ENCODE data around the gene EXT2.

The EXT2 gene

DNA sequence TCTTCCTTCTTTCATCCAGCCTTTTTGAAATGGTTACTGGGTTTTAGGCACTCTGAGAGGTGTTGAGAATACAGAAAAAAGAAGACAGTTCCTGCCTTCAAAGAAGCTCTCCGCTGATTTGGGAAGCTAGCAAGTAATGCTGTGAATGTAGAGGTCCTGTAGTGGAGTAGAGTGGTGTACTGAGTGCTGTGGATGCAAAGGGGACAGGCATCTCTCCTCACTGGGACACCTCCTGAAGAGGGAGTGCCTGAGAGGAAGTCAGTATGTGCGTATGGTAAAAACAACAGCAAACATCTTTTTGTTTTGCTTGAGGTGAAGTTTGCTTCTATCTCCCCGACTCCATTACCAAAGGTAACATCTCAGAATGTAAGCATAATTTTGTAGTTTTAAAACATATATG, 77.5 kb downstream of the EXT2 start:
- DNase-seq, result no peak

DNA sequence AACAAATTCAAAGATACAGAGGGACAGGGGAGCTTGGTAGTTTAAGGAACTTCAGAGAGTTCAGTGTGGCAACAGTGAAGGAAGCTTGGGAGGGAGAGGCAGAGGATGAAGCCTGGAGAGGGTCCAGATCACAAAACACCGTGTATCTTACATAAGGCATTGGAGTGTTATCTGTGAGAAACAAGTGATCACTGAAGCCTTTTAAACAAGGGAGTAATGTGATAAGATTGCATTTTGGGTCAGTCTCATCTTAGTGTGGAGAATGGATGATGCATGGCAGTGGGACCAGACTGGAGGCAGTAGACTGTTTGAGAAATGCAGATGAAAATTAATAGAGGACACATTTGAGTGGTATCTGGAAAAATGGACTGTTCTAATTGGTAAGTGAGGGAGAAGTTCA, 79.4 kb downstream of the EXT2 start:
- no peak for DNase-seq

DNA sequence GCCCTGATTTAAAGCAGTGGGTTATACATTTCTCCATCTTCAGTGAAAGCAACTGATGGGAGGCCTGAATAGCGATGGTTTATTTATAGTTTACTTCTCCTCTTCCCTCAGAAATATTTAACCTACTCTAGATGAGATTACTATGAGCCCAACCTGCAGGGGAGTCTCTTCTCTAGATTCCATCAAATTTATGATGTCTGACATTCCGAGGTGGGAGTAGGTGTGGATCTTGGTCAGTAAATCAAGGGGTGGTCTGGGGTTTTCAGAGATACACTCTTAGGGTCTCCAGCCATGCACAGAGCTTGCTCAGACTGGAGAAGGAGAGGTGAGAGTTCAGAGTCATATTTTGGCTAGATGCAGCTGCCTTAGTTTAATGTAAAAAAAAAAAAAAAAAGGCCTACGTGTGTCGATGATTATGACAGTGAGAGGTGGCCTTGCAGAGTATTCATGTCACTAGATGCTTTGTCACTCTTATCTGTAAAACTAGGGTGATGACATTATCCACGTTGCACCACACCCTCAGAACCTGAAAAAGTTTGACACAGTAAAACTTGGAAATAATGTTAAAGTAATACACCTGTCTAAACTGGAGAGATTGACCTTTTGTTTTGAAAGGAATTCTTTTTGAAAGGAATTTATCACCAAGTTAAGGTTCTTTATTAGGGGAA, 81.2 kb downstream of the EXT2 start:
- no peak for DNase-seq

DNA sequence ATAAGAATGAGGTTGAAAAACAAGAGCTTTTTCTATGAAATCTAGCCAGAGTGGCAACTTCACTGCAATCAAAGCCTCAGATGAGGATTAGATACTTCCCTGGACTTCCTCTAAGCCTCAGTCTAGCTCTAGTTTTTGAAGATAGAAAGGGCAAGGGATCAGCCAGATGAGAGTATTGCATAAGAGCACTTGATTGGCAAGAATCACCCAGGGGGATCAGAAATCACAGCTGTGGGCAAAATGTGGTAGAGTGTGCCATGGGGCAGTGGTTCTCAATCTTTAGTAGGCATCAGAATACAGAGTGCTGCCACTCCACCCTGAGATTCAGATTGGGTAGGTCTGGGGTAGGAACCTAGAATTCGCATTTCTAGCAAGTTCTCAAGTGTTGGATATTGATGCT, 82.4 kb downstream of the EXT2 start:
- no peak for DNase-seq

DNA sequence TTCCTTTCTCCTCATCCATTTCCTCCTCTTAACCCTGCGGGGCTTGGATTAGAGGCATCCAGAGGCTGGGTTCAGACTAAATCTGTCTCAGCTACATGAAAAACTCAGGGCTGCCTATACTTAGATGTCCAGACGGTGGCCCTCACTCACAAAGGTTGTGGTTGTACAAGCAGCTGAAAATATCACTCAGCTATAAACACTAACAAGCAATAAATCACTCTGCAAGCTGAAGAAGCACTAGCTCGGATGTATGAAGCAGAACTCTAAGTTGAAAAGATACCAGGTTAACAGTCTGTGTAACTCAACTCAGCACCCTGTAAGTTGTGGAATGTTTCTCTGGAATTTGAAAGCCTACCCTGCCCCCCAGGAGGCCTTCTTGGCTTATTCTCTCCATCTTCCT, 82.9 kb downstream of the EXT2 start:
- DNase-seq, result no peak

DNA sequence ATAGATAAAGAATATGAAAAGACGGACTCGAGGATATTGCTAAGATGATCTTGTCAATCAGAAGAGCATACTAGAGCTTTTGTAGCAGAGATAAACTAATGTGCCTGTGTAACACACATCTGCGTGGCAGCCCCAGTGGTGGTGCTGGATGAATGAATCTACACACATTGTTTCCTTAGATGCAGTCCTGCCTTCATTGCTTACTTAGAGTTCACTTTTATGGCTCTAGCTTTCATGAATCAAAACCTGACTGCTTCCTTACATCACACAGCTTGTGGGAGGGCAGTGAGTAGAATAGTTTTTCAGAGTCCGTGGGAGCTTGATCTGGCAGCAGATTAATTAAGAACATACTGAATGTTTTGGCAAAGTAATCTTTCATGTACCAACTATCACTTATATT, 83.7 kb downstream of the EXT2 start:
- DNase-seq, result no peak

DNA sequence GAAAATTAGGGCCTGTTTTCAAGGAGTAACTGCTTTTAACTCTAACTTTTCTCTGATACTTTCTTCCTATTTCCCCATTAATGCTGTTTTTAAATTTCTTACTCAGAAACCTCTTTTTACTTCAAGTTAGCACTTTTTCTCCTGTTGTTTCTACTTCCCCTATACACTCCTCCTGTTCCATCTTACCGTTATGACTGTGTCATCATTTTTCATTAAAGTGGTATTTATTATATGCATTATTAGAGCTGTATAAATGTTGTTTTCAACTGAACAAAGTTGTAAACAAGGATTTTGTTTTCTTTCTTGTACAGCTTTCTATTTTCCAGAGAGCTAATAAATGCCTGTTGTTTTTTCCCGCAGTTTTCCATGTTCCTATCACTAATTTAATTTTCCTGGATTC, 84.6 kb downstream of the EXT2 start:
- DNase-seq, result no peak

DNA sequence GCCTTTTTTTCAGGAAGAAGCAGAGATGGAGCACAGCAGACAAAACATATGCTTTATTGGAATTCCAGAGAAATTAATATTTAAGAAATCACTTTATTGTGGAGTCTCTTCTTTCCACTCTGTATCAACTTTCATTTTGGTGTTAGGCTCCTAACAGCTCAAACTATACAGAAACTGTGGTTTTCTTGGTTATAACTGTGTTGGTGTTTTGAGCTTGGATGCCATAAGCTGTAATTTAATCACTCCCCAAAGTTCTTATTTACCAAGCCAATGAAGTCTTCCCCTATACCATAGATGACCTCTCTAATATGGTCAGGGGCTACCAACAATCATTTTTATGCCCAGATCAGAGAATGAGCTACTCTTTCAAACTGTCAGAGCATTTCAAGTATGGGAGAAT, 90.0 kb downstream of the EXT2 start:
- no peak for DNase-seq

DNA sequence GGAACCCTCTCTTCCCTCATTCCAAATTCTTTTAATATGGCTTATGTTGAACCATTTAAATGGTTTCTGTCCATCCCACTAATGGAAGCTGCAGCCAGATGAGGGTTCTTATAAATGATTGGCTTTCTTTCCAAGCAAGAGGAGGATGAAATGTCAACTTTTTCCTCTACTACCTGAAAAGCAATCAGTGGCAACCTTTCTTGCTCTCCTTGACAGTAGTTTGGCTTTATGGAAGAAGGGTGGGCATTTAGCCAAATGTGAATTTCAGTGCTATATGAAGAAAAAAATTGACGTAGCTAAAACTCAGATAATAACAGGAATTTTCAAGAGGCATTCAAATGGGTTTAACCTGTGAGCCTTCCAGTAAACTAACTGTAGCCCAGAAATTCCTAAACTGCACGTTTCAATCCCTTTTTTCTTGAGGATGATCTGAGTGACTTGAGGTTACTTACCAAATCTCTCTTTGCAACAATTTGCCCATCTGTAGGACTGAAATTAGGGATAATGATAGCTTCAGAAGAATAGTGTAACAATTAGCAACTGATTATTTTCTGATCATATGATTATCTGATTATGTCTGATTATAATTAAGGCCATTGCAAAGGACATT, 90.9 kb downstream of the EXT2 start:
- DNase-seq, result no peak

DNA sequence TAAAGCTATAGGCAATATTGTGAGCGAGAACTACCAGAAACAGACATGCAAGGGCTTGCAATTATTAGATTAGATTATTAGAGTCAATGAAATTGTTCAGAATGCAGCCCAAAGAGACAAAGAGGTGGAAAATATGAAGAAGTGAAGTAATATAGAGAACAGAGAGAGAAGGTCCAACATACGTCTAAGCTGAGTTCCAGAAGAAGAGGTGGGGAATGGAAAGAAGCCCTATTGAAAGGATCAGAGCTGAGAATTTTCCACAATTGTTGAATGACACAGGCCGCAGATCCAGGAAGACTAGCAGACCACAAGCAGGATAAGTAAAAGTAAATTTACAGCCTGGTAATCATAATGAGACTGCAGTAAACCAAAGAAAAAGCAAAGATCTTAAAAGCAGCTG, 93.2 kb downstream of the EXT2 start:
- DNase-seq, result no peak

DNA sequence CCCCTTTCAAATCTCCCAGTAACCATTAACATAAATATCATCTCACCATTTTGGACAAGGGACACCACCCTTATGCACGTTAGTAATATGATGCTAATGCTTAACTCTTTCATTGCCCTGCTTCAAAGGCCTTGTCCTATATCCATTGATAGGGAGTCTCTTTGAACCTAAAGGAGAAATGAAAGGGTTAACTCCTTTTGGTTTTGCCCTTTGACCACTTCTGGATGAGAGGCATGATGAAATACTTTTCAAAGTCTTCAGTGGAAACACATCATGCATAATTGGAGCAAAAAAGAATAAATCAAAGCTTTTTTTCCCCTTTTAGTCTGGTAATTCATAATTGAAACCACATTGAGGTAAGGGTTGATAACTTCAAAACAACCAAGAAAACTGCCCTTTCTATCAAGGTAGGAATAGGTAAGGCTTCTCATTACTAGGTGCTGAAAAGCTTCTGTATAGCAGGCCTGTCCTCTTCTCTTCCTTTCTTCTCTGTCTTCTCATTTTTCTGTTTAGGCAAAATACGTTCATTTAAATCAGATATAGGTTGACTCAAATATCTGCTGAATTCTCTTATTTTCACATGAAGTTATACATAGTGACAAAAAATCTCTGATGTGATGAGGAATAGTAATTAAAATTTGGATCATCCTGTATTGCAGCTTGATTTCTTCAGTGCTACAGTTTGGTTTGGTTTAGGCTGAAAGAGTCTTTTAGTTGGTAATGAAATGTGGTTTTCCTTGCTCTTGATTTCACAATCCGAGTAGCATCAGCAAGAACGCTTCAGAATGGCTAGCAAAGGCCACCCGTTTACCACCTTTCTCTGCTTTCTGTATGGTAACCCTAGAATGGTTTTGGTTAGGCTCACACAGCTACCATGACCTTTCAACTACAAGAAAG, 94.8 kb downstream of the EXT2 start:
- no peak for DNase-seq

DNA sequence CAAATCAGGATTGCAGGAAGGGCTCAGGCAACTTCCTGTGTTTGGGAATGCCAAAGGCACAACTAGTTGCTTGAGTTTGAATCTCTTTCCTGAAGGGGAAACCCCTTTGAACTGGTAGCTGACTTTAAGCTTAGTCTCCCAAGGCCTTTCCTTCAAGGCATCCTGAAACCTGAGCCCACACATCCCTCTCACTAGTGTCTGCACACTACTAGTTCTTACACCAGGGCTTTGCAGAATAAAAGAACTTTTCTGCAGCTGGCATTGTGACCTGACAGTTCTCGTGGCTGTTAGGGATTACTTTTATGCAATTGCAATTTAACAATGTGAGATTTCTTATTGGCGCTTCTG, 95.4 kb downstream of the EXT2 start:
- DNase-seq, result no peak

DNA sequence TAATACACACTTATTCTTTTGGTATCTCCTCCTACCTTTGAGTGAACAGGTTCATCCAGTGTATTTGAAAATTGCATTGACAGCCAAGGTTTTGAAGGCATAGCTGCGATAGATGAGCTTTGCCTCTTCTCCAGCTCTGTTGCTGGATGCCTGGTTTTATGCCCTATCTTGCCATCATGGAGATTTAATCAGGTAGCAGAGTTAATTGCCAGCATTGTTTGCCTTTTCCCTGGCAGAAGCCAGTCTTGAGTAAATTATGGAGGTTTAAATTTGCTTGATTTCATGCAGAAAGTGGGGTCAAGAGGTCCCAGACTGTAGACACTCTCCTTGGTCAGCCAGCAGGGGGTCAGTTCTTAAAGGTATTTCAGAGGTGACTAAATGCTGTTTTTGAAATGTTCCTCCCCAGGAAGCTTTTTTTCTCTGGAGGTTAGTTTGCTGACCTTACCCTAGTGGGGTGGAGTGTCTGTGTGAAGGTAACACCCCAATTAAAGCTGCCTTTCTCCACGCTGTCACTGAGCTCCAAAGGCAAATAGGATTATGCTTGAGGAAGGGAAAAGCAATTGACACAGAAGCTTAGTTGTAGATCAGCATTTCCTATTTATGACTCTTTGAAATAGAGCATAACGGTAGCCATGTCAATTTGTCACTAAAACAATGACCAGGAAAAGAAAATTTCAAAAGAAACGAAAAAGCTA, 96.0 kb downstream of the EXT2 start:
- DNase-seq, result no peak

DNA sequence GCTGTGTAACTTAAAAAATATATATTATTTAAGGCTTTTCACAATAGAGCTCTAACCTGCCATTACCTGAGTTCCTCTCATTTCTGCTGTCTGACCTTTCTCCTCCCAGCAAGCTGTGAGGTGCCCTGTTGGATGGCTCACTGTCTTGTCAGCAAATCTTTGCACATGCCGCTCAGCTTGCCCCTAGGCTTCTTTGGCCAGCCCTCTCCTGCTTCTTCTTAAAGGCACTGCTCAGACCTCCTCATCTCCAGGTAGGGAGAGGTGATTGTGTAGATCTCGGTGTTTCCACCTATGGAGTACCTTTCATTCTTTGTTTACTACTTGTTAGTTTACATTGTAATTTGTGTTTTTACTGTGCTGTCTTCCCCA, 96.5 kb downstream of the EXT2 start:
- no peak for DNase-seq

DNA sequence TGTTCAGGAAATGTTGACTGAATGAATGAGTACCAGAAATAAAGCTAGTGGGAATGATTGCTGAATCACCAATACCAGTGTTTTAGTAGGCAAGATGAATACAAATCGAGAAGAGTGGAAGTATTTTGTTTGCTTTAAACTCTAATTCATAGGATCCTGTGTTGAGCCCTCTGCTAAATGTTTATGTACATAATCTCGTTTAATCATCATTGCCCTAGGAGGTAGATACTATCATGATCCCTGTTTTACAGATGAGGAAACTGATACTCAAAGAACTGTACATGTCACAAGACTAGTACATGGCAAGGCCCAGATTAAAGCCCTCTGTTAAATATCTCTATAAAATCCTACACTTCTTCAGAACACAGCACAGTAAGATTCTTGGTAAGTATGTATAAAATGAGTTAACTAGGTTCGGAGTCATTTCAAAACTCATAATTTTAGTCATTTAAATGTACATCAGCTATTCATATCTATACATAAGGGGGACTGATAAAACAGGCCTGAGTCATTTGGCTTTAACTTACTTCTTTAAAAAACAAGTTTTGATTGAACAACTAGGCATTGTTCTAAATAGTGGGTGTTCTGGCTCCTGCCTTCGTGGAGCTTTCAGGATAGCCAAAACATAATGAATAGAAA, 97.1 kb downstream of the EXT2 start:
- no peak for DNase-seq

DNA sequence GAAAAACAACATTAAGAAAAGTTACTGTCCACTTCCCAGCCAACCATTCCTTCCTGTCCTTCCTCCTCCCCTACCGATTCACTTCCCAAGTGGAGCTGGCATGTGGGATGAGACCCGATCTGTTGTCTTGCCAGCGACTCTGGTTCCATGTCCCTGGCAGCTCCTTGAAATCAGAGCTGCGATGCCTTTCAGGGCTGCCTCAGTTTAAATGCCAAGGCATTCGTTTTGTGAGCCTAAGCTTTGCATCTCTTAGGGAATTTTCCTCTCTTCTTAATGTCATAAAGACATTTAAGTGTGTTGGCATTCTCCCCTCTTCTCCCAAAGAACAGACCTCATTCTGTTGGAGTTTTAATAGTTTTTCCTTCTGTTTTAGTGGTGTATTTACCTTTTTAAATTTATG, 98.4 kb downstream of the EXT2 start:
- no peak for DNase-seq

DNA sequence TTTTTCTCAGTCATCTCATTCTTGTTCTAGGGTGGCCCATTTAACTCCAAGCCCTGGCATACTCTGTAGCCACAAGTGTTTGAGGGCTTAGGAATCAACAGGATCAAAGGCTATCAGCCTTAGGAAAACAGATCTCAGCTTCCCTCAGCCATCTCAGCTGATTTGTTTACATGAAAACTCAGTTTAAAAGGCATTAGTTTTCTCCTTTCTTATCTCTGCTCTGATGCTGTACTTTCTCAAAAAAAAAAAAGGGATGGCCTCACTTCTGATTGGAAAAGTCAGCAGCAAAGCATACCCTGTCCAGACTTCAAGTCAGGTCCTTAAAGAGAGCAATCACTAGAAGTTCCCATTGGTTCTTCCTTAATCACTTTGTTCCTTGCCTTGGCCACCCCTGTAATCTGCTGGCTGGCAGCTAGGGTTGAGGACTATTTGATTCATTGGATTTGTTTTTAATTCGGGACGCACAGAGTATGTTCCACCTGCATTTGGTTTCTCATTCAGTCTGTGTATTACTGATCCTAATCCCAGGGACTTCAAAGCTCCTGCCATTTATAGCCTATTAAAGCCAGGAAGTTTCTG, 102.8 kb downstream of the EXT2 start:
- DNase-seq, result no peak

DNA sequence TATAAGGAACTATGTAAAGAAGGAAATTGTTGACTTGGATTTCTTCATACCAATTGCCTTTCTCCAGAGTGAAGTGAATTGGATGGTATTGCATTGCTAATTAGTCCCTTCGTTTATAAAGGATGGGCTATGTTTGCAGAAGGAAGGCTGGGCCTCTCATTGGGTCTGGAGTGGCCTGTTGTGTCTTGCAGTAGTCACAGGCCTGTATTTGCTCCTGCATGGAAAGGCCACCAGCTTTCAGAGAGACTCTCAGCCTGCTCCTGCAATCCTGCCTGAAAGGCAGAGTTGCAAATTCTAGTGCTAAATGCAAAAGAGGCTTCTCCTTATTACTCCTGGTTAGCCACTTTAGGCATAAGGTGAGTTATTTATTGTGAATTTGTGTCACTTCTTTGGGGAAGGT, 103.8 kb downstream of the EXT2 start:
- DNase-seq, result no peak

DNA sequence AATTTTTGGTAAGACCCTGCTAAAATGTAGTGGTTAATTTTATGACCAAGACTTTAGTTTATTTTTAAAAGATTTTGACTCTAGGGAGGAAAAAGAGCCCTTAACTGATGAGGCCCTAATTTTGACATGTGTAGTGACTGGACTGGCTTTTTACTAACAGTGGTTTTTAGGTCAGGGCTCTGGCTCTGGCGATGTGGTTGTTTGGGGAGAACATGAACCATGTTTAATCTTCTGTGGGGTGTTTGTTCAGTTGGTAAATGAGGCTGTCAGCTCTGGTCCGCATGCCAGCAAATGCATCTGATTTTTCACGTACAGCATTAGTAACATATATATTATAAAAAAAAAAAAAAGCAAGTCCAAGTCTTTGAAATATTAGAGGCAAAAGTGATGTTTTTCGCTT, 104.3 kb downstream of the EXT2 start:
- DNase-seq, result no peak

DNA sequence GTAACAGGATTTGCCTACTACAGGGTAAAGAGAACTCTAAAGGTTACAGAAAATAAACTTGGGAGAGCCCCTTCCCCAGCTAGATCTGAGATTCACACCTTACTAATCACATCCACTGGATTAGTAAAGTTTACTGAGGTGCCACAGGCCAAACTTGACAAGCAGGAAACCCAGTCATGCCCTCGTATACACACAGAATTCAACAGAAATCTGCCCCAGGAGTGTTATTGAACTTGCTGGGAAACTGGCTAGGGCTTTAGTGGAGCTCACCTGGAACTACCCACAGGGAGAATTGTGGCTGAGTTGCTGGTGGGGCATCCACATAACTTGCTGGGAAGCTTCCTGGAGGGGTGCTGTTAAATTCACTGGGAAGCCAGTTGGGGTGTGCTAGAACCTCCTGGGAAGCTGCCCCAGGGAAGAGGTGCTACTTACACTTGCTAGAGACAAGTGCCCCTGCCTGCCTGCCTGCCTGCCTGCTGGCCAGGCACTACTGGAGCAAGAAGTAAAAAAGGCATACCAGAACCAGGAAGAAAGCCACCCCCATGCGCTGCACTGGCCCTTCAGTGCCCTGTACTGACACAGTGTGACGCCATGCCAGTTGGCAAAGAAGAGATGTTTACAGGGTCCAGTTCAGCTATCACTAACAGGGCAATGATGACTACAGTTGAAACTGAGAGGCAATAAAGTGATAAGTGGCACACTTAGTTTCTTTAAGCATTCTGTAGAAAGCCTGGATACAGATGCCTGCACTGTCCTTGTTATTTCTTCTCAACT, 108.0 kb downstream of the EXT2 start:
- no peak for DNase-seq

DNA sequence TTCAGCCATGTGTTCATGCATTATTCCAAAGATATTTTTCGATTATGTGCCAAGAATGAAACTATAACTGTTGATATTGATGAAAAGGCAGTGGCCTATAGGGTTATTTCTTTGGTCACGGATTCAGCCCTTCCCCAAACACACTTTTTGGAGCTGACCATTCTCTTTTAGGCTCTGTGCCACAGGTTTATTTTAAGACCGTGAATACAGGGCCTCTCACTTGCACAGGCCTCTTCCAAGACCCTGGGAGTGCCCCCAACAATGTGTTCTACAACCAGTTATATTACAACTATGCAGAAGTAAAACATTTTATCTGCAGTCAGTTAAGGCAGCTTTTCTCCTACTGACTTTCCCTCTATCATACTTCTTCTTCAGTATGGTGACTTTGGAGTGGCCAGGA, 109.9 kb downstream of the EXT2 start:
- no peak for DNase-seq

DNA sequence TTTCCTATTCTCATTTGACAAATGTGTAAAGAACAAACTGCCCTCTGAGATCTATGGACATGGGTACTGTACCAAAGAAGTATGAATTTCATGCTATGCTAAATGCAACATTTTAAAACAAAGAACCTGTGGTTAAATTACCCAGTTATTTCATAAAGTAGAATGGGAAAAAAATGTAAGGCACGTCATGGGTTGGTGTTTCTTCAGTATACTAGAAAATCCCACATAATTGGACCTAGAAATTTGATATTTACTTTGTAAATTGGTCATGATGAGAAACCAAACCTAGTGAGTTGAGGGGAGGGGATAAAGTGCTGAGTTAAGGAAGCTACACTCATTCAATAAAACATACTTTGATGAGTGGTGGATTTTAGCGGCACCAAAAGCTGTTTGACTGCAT, 110.4 kb downstream of the EXT2 start:
- DNase-seq, result no peak
